BE2C (cell line): ENCODE results near the gene LGALS7.
"Not testable (repeated sequence)": the region's sequence is repeated elsewhere in the genome, so short reads cannot be mapped to it uniquely, and the experiment has no call there.

Experiments
- DNase-seq: peaks from one replicate; pipeline ENCODE4 v3.0.0-alpha.2; 2020
- H3K27me3 ChIP-seq: fragments of 250-450 bp; sonication (Bioruptor Pico); 2 replicates; pipeline ENCODE4 v1.5.1; 2020; ENCODE audit warnings: mild to moderate bottlenecking
- H3K36me3 ChIP-seq: fragments of 250-450 bp; sonication (Bioruptor Pico); 2 replicates; pipeline ENCODE4 v1.5.1; 2020; ENCODE audit warnings: mild to moderate bottlenecking
- H3K4me1 ChIP-seq: fragments of 250-450 bp; sonication (Bioruptor Pico); 2 replicates; pipeline ENCODE4 v1.5.1; 2020
- H3K4me3 ChIP-seq: 2 replicates; pipeline ENCODE4 v1.5.1; 2011; ENCODE audit warnings: low read depth, low read length
- H3K9me3 ChIP-seq: fragments of 250-450 bp; sonication (Bioruptor Pico); 2 replicates; pipeline ENCODE4 v1.5.1; 2020
- CTCF ChIP-seq: IDR thresholded peaks from 2 replicates; pipeline ENCODE4 v1.5.1; 2012; ENCODE audit warnings: mild to moderate bottlenecking, low read depth, low read length

The LGALS7 gene

GRCh38 chr19:38766276-38767047 is 6.9 kb downstream of the LGALS7 start:
- Histone ChIP-seq H3K9me3 (no peaks in the 10 kb centered on the region), H3K4me3 (no peak overlapping the region), H3K27me3 (no peaks in the 10 kb centered on the region), H3K36me3 (no peaks in the 10 kb centered on the region), H3K4me1 (no peaks in the 10 kb centered on the region)
- no peak for TF ChIP-seq CTCF
- DNase-seq, result no peak

- no peak for TF ChIP-seq CTCF
- no peaks in the 10 kb centered on the region for H3K27me3 ChIP-seq
- no peaks in the 10 kb centered on the region for H3K36me3 ChIP-seq
- H3K4me1 ChIP-seq, result no peaks in the 10 kb centered on the region
- DNase-seq, result no peak
- no peaks in the 10 kb centered on the region for H3K9me3 ChIP-seq
- no peak overlapping the region for H3K4me3 ChIP-seq
These were observed 8.1 kb downstream of the LGALS7 start for GRCh38 chr19:38765214-38765613.

GRCh38 chr19:38763795-38764220 is 9.5 kb downstream of the LGALS7 start:
- Histone ChIP-seq H3K9me3 (no peaks in the 10 kb centered on the region), H3K27me3 (no peaks in the 10 kb centered on the region), H3K36me3 (no peaks in the 10 kb centered on the region), H3K4me1 (no peaks in the 10 kb centered on the region), H3K4me3 (no peak overlapping the region)
- no peak for TF ChIP-seq CTCF
- DNase-seq, result no peak

GRCh38 chr19:38761884-38762389 is 11.4 kb downstream of the LGALS7 start:
- H3K4me1 ChIP-seq, H3K27me3 ChIP-seq, DNase-seq, H3K9me3 ChIP-seq, H3K4me3 ChIP-seq, H3K36me3 ChIP-seq: not testable (repeated sequence)

- not testable (repeated sequence) for H3K27me3 ChIP-seq, DNase-seq, H3K4me1 ChIP-seq, H3K36me3 ChIP-seq, H3K4me3 ChIP-seq, H3K9me3 ChIP-seq
These were observed 12.4 kb downstream of the LGALS7 start for GRCh38 chr19:38760805-38761517.

GRCh38 chr19:38759590-38760003 is 13.7 kb downstream of the LGALS7 start:
- no peaks in the 10 kb centered on the region for H3K36me3 ChIP-seq
- no peak overlapping the region for H3K4me3 ChIP-seq
- H3K27me3 ChIP-seq, result no peaks in the 10 kb centered on the region
- no peak for DNase-seq
- no peak for TF ChIP-seq CTCF
- H3K9me3 ChIP-seq, result no peaks in the 10 kb centered on the region
- H3K4me1 ChIP-seq, result no peaks in the 10 kb centered on the region

- not testable (repeated sequence) for H3K27me3 ChIP-seq, H3K36me3 ChIP-seq, H3K9me3 ChIP-seq, H3K4me1 ChIP-seq, H3K4me3 ChIP-seq, DNase-seq
These were observed 19.1 kb downstream of the LGALS7 start for GRCh38 chr19:38754196-38754595.

- not testable (repeated sequence) for H3K9me3 ChIP-seq, H3K4me3 ChIP-seq, H3K27me3 ChIP-seq, H3K4me1 ChIP-seq, DNase-seq, H3K36me3 ChIP-seq
These were observed 19.5 kb downstream of the LGALS7 start for GRCh38 chr19:38753783-38754182.
